Ectodermal cell (in vitro differentiated cells): Measurements from ENCODE around the gene METAP1D.

Experiments used
- H3K27ac ChIP-seq: 2 replicates; pipeline ENCODE4 v1.7.0; 2013; ENCODE audit warnings: mild to moderate bottlenecking, low read depth, low read length; ENCODE audit not compliant: insufficient read depth, poor library complexity, severe bottlenecking
- H3K27me3 ChIP-seq: 2 replicates; pipeline ENCODE4 v1.7.0; 2013; ENCODE audit warnings: mild to moderate bottlenecking, low read length; ENCODE audit not compliant: insufficient read depth, control insufficient read depth, poor library complexity, severe bottlenecking
- H3K36me3 ChIP-seq: one replicate; pipeline ENCODE4 v1.7.0; 2013; ENCODE audit warnings: low read length; ENCODE audit not compliant: control insufficient read depth, insufficient read depth
- H3K4me1 ChIP-seq: one replicate; pipeline ENCODE4 v1.7.0; 2013; ENCODE audit warnings: low read length; ENCODE audit not compliant: control insufficient read depth, insufficient read depth
- H3K4me3 ChIP-seq: 2 replicates; pipeline ENCODE4 v1.7.0; 2013; ENCODE audit warnings: low read depth, low read length, control low read depth; ENCODE audit not compliant: insufficient read depth
- H3K9me3 ChIP-seq: 2 replicates; pipeline ENCODE4 v1.7.0; 2013; ENCODE audit warnings: mild to moderate bottlenecking, low read length, moderate library complexity; ENCODE audit not compliant: control insufficient read depth
- WGBS, 2 experiments: methylation state at CpG; one replicate each; pipeline ENCODE4 v1.1.7; 2013; ENCODE audit warnings: missing lambda C conversion rate in 2 of 2; 5-methylcytosine and 5-hydroxymethylcytosine counted together

Gene METAP1D

GRCh38 chr2:172021074-172021931 is 21.6 kb downstream of the METAP1D start:
- Histone ChIP-seq H3K27me3 (no peaks in the 10 kb centered on the region), H3K4me1 (peaks cover 12% of the 10 kb centered on the region), H3K36me3 (no peaks in the 10 kb centered on the region), H3K27ac (no peak overlapping the region), H3K4me3 (no peak overlapping the region), H3K9me3 (no peaks in the 10 kb centered on the region)
- WGBS, 2 experiments, result 51 to 55% methylated on average over 7 to 8 of the region's 8 CpGs

GRCh38 chr2:172021955-172022354 is 22.2 kb downstream of the METAP1D start:
- Histone ChIP-seq H3K4me1 (peaks cover 12% of the 10 kb centered on the region), H3K9me3 (no peaks in the 10 kb centered on the region), H3K27me3 (no peaks in the 10 kb centered on the region), H3K36me3 (no peaks in the 10 kb centered on the region), H3K27ac (no peak overlapping the region), H3K4me3 (no peak overlapping the region)
- 44 to 48% methylated on average over 5 of the region's 5 CpGs for WGBS, 2 experiments

- no peaks in the 10 kb centered on the region for H3K9me3 ChIP-seq
- H3K36me3 ChIP-seq, result no peaks in the 10 kb centered on the region
- peaks cover 7% of the 10 kb centered on the region for H3K4me1 ChIP-seq
- H3K4me3 ChIP-seq, result no peak overlapping the region
- WGBS, 2 experiments, result 76 to 77% methylated on average over 4 of the region's 4 CpGs
- H3K27ac ChIP-seq, result no peak overlapping the region
- no peaks in the 10 kb centered on the region for H3K27me3 ChIP-seq
Observed at GRCh38 chr2:172031536-172031935, 31.8 kb downstream of the METAP1D start.

- no peak overlapping the region for H3K27ac ChIP-seq
- H3K36me3 ChIP-seq, result no peaks in the 10 kb centered on the region
- H3K4me3 ChIP-seq, result no peak overlapping the region
- WGBS, 2 experiments, result 87 to 93% methylated on average over 2 to 3 of the region's 3 CpGs
- no peaks in the 10 kb centered on the region for H3K4me1 ChIP-seq
- H3K27me3 ChIP-seq, result no peaks in the 10 kb centered on the region
- no peaks in the 10 kb centered on the region for H3K9me3 ChIP-seq
Observed at GRCh38 chr2:172038121-172038520, 38.4 kb downstream of the METAP1D start.

GRCh38 chr2:172038604-172039003 is 38.9 kb downstream of the METAP1D start:
- no peaks in the 10 kb centered on the region for H3K27me3 ChIP-seq
- no peak overlapping the region for H3K27ac ChIP-seq
- 82 to 96% methylated on average over 1 of the region's 2 CpGs for WGBS, 2 experiments
- H3K4me3 ChIP-seq, result no peak overlapping the region
- H3K9me3 ChIP-seq, result no peaks in the 10 kb centered on the region
- H3K4me1 ChIP-seq, result no peaks in the 10 kb centered on the region
- H3K36me3 ChIP-seq, result no peaks in the 10 kb centered on the region

- no peaks in the 10 kb centered on the region for H3K9me3 ChIP-seq
- H3K27ac ChIP-seq, result no peak overlapping the region
- whole genome bisulfite sequencing, 2 experiments, result 97 to 98% methylated on average over 2 of the region's 3 CpGs
- H3K36me3 ChIP-seq, result no peaks in the 10 kb centered on the region
- no peaks in the 10 kb centered on the region for H3K4me1 ChIP-seq
- no peak overlapping the region for H3K4me3 ChIP-seq
- H3K27me3 ChIP-seq, result no peaks in the 10 kb centered on the region
Observed at GRCh38 chr2:172039011-172039704, 39.4 kb downstream of the METAP1D start.

GRCh38 chr2:172040311-172040710 is 40.6 kb downstream of the METAP1D start:
- Histone ChIP-seq H3K36me3 (no peaks in the 10 kb centered on the region), H3K4me3 (no peak overlapping the region), H3K27ac (no peak overlapping the region), H3K9me3 (no peaks in the 10 kb centered on the region), H3K4me1 (no peaks in the 10 kb centered on the region), H3K27me3 (no peaks in the 10 kb centered on the region)
- WGBS, 2 experiments, result 92 to 95% methylated on average over 6 of the region's 6 CpGs

GRCh38 chr2:172046080-172046678 is 46.4 kb downstream of the METAP1D start:
- Histone ChIP-seq H3K9me3 (no peaks in the 10 kb centered on the region), H3K4me3 (no peak overlapping the region), H3K36me3 (no peaks in the 10 kb centered on the region), H3K4me1 (no peaks in the 10 kb centered on the region), H3K27me3 (no peaks in the 10 kb centered on the region), H3K27ac (no peak overlapping the region)
- WGBS, 2 experiments, result no CpG with 5 or more reads among the region's 1 CpG

GRCh38 chr2:172046866-172047565 is 47.3 kb downstream of the METAP1D start:
- Histone ChIP-seq H3K4me3 (no peak overlapping the region), H3K4me1 (peaks cover 1% of the 10 kb centered on the region), H3K27me3 (no peaks in the 10 kb centered on the region), H3K36me3 (no peaks in the 10 kb centered on the region), H3K9me3 (no peaks in the 10 kb centered on the region), H3K27ac (no peak overlapping the region)
- WGBS, 2 experiments, result 91 to 95% methylated on average over 3 of the region's 3 CpGs
